ENCODE data around the gene CFAP97D2. TPM values are rescaled to one million over a fixed set of nuclear protein-coding genes. Genes with fewer than 3 reads are reported as not detected.

The CFAP97D2 gene
- total and polyA plus RNA-seq, 9 donors = not detected

DNA sequence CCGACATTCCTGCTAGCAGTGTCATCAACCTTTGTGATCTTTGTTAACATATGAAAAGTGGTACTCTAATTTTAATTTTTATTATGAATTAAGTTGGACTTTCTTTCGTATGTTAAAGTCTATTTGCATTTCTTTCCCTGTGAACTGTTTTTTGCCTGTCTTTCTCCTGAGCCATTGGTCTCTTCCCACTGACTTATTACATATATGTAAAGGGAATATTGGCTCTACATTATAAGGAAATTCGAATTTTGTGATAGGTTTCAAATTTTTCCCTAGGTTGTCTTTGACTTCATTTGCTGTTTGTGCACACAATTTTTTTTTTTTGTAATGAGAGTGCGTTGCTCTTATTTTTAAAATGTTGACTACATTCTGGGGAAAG is 55.2 kb downstream of the CFAP97D2 start:
- no peaks in the 10 kb centered on the region for H3K9me3 ChIP-seq (replicated peaks; ENCODE audit: control insufficient read depth, low read depth, low read length)
- peaks cover 21% of the 10 kb centered on the region for H3K36me3 ChIP-seq (ENCODE audit: control insufficient read depth, insufficient read depth, low read length)
- peak overlapping the region; percentile 95 for H3K4me3 ChIP-seq (ENCODE audit: low read length)
- DNase-seq = no peak
- H3K4me1 ChIP-seq (ENCODE audit: control insufficient read depth, insufficient read depth, low read length) = peaks cover 5% of the 10 kb centered on the region
- WGBS (ENCODE audit: insufficient coverage) = no CpG with 5 or more reads among the region's 4 CpGs
- H3K27ac ChIP-seq (ENCODE audit: low read length) = peak overlapping the region; percentile 69
- H3K27me3 ChIP-seq (ENCODE audit: control insufficient read depth, insufficient read depth, low read length) = peaks cover 24% of the 10 kb centered on the region

DNA sequence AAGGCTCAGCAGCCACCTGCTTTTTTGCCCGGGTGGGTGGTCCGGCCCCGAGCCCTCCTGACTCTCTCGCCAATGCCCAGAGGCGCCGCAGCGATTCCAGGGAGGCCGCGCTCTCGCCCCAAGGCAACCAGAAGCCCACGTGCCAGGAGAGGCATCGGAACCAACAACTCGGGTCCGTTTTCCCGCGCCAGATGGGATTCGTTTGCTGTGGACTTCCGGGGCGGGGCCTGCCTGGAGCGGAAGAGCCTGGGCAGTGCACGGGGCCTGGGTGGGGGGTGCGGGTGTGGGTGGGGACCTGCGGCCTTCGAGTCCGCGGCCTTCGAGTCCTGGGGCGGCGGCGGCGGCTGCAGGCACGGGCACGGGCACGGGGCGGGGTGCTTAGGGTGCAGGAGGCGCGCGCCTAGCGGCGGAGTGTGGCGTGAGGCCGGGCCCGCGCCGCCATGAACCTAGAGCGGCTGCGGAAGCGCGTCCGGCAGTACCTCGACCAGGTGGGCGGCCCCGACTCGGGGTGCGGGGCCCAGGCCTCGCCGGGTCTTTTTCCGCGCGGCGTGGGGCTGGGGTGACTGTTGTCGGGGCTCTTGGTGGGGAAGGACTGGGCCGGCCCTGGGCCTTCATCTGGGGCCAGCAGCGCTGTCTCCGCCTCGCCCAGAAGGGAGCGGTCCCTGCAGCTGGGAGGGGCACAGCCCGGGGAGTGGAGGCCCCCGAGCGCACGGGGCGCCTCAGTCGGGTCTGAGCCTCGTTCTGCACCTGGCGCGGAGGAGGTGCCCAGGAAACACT is 55.8 kb downstream of the CFAP97D2 start, which contains the start of gene CDC16:
TSS of gene CDC16 (plus strand) at position 253 of the 777 bp plus-strand sequence. CDS start at position 441, 188 bp downstream.
- H3K36me3 ChIP-seq (ENCODE audit: control insufficient read depth, insufficient read depth, low read length) = peaks cover 25% of the 10 kb centered on the region
- no peaks in the 10 kb centered on the region for H3K9me3 ChIP-seq (replicated peaks; ENCODE audit: control insufficient read depth, low read depth, low read length)
- WGBS (ENCODE audit: insufficient coverage) = 2% methylated on average over 70 of the region's 76 CpGs
- H3K27me3 ChIP-seq (ENCODE audit: control insufficient read depth, insufficient read depth, low read length) = peaks cover 20% of the 10 kb centered on the region
- peak; percentile 96 for DNase-seq
- H3K4me1 ChIP-seq (ENCODE audit: control insufficient read depth, insufficient read depth, low read length) = peaks cover 5% of the 10 kb centered on the region
- peak within 1 kb of the TSS; percentile 95 for H3K4me3 ChIP-seq (ENCODE audit: low read length)
- peak within 1 kb of the TSS; percentile 69 for H3K27ac ChIP-seq (ENCODE audit: low read length)

DNA sequence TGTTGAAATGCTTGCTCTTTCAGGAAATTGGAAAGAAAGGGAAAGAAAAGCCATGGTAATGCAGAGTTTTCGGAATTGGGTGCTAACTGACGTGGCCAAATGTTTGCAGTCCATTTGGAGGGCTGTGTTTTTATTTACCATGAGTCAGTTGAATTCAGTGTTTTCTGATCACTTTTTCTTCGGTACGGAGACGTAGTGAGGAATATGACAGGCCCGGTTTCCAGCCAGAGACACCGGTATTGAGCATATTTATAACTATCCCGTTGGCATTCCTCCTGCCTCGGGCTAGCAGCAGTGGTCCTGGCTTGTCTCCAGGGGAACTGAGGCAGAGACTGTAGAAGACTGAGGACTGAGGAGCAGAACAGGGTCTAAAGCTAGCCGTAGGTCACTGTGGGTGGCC is 56.6 kb downstream of the CFAP97D2 start:
- Histone ChIP-seq H3K4me3 (ENCODE audit: low read length) (peak overlapping the region; percentile 95), H3K4me1 (ENCODE audit: control insufficient read depth, insufficient read depth, low read length) (peaks cover 5% of the 10 kb centered on the region), H3K9me3 (replicated peaks; ENCODE audit: control insufficient read depth, low read depth, low read length) (no peaks in the 10 kb centered on the region), H3K36me3 (ENCODE audit: control insufficient read depth, insufficient read depth, low read length) (peaks cover 27% of the 10 kb centered on the region), H3K27me3 (ENCODE audit: control insufficient read depth, insufficient read depth, low read length) (peaks cover 11% of the 10 kb centered on the region), H3K27ac (ENCODE audit: low read length) (no peak overlapping the region)
- WGBS (ENCODE audit: insufficient coverage) = 26% methylated on average over 7 of the region's 10 CpGs
- DNase-seq = no peak

- no peaks in the 10 kb centered on the region for H3K9me3 ChIP-seq (replicated peaks; ENCODE audit: control insufficient read depth, low read depth, low read length)
- peaks cover 31% of the 10 kb centered on the region for H3K36me3 ChIP-seq (ENCODE audit: control insufficient read depth, insufficient read depth, low read length)
- peak overlapping the region; percentile 95 for H3K4me3 ChIP-seq (ENCODE audit: low read length)
- no CpG with 5 or more reads among the region's 4 CpGs for WGBS (ENCODE audit: insufficient coverage)
- no peak overlapping the region for H3K27ac ChIP-seq (ENCODE audit: low read length)
- H3K4me1 ChIP-seq (ENCODE audit: control insufficient read depth, insufficient read depth, low read length) = peaks cover 5% of the 10 kb centered on the region
- peaks cover 8% of the 10 kb centered on the region for H3K27me3 ChIP-seq (ENCODE audit: control insufficient read depth, insufficient read depth, low read length)
- no peak for DNase-seq
These were observed 57.2 kb downstream of the CFAP97D2 start for GRCh38 chr13:114236227-114236626.

DNA sequence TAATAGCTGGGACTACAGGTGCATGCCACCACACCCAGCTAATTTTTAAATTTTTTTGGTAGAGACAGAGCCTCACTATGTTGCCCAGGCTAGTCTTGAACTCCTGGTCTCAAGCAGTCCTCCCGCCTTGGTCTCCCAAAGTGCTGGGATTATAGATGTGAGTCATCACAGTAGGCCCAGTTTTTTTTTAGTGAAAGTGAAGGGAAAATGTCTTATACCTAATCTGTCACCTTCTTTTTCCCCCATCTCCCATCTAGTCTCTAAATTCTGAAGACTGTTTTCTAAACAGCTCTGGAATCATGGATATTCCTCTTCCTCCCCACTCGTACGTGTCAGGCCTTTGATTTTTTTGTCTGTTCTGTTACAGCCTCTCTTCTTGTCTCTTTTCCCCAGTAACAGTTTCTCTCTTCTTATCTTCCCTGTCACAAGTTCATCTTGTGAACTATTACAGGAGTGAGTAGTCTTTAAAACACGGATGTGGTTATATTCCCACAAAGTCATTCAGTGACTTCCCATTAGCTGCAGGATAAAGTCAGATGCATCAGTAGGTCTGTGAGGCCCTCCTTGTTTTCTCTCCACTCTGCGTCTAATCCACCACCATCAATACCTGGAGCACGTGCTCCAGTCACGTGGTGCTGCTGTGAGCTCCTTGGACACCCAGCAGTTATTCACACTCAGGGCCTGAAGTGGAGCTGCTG is 58.5 kb downstream of the CFAP97D2 start:
- H3K27ac ChIP-seq (ENCODE audit: low read length) = no peak overlapping the region
- no peaks in the 10 kb centered on the region for H3K9me3 ChIP-seq (replicated peaks; ENCODE audit: control insufficient read depth, low read depth, low read length)
- H3K27me3 ChIP-seq (ENCODE audit: control insufficient read depth, insufficient read depth, low read length) = peaks cover 1% of the 10 kb centered on the region
- H3K4me3 ChIP-seq (ENCODE audit: low read length) = no peak overlapping the region
- peaks cover 43% of the 10 kb centered on the region for H3K36me3 ChIP-seq (ENCODE audit: control insufficient read depth, insufficient read depth, low read length)
- peaks cover 5% of the 10 kb centered on the region for H3K4me1 ChIP-seq (ENCODE audit: control insufficient read depth, insufficient read depth, low read length)
- 67% methylated on average over 4 of the region's 7 CpGs for WGBS (ENCODE audit: insufficient coverage)
- no peak for DNase-seq

DNA sequence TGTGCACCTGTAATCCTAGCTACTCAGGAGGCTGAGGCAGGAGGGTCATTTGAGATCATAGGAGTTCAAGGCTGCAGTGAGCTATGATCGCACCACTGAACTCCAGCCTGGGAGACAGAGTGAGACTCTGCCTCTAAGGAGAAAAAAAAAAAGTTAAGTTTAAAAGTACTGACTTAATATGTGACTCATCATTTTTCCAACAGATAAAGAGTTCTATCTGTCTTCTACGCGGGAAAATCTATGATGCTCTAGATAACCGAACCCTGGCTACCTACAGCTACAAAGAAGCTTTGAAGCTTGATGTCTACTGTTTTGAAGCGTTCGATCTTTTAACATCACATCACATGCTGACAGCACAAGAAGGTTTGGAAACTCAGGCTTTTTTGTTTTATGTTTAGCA is 62.9 kb downstream of the CFAP97D2 start:
- WGBS (ENCODE audit: insufficient coverage) = no CpG with 5 or more reads among the region's 6 CpGs
- no peak overlapping the region for H3K27ac ChIP-seq (ENCODE audit: low read length)
- no peaks in the 10 kb centered on the region for H3K27me3 ChIP-seq (ENCODE audit: control insufficient read depth, insufficient read depth, low read length)
- H3K4me1 ChIP-seq (ENCODE audit: control insufficient read depth, insufficient read depth, low read length) = no peaks in the 10 kb centered on the region
- no peak overlapping the region for H3K4me3 ChIP-seq (ENCODE audit: low read length)
- H3K9me3 ChIP-seq (replicated peaks; ENCODE audit: control insufficient read depth, low read depth, low read length) = no peaks in the 10 kb centered on the region
- peaks cover 61% of the 10 kb centered on the region for H3K36me3 ChIP-seq (ENCODE audit: control insufficient read depth, insufficient read depth, low read length)
- DNase-seq = no peak

GRCh38 chr13:114243971-114244370 is 64.9 kb downstream of the CFAP97D2 start:
- Histone ChIP-seq H3K36me3 (ENCODE audit: control insufficient read depth, insufficient read depth, low read length) (peaks cover 66% of the 10 kb centered on the region), H3K27me3 (ENCODE audit: control insufficient read depth, insufficient read depth, low read length) (no peaks in the 10 kb centered on the region), H3K9me3 (replicated peaks; ENCODE audit: control insufficient read depth, low read depth, low read length) (no peaks in the 10 kb centered on the region), H3K4me3 (ENCODE audit: low read length) (no peak overlapping the region), H3K4me1 (ENCODE audit: control insufficient read depth, insufficient read depth, low read length) (no peaks in the 10 kb centered on the region), H3K27ac (ENCODE audit: low read length) (no peak overlapping the region)
- DNase-seq = no peak
- WGBS (ENCODE audit: insufficient coverage) = no CpG with 5 or more reads among the region's 3 CpGs

GRCh38 chr13:114244637-114245036 is 65.6 kb downstream of the CFAP97D2 start:
- H3K36me3 ChIP-seq (ENCODE audit: control insufficient read depth, insufficient read depth, low read length) = peaks cover 65% of the 10 kb centered on the region
- no peak for DNase-seq
- H3K9me3 ChIP-seq (replicated peaks; ENCODE audit: control insufficient read depth, low read depth, low read length) = no peaks in the 10 kb centered on the region
- no peak overlapping the region for H3K4me3 ChIP-seq (ENCODE audit: low read length)
- WGBS (ENCODE audit: insufficient coverage) = no CpG with 5 or more reads among the region's 5 CpGs
- H3K4me1 ChIP-seq (ENCODE audit: control insufficient read depth, insufficient read depth, low read length) = no peaks in the 10 kb centered on the region
- H3K27ac ChIP-seq (ENCODE audit: low read length) = no peak overlapping the region
- H3K27me3 ChIP-seq (ENCODE audit: control insufficient read depth, insufficient read depth, low read length) = no peaks in the 10 kb centered on the region

- Histone ChIP-seq H3K4me3 (ENCODE audit: low read length) (no peak overlapping the region), H3K27me3 (ENCODE audit: control insufficient read depth, insufficient read depth, low read length) (no peaks in the 10 kb centered on the region), H3K27ac (ENCODE audit: low read length) (no peak overlapping the region), H3K9me3 (replicated peaks; ENCODE audit: control insufficient read depth, low read depth, low read length) (no peaks in the 10 kb centered on the region), H3K4me1 (ENCODE audit: control insufficient read depth, insufficient read depth, low read length) (no peaks in the 10 kb centered on the region), H3K36me3 (ENCODE audit: control insufficient read depth, insufficient read depth, low read length) (peaks cover 68% of the 10 kb centered on the region)
- WGBS (ENCODE audit: insufficient coverage) = no CpG with 5 or more reads among the region's 3 CpGs
- DNase-seq = no peak
These were observed 69.0 kb downstream of the CFAP97D2 start for GRCh38 chr13:114248011-114248410.

DNA sequence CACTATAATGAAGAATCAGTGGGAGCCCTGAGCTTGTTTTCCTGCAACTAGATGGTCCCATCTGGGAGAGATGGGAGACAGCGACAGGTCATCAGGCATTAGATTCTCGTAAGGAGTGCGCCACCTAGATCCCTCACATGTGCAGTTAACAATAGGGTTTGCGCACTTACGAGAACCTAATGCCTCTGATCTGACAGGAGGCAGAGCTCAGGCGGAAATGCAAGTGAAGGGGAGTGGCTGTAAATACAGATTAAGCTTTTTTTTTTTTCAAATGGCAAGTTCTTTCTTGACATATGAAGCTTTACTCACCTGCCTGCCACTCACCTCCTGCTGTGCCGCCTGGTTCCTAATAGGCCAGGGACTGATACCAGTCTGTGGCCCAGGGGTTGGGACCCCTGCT is 70.0 kb downstream of the CFAP97D2 start:
- WGBS (ENCODE audit: insufficient coverage) = 93% methylated on average over 5 of the region's 7 CpGs
- Histone ChIP-seq H3K9me3 (replicated peaks; ENCODE audit: control insufficient read depth, low read depth, low read length) (no peaks in the 10 kb centered on the region), H3K4me3 (ENCODE audit: low read length) (no peak overlapping the region), H3K27ac (ENCODE audit: low read length) (no peak overlapping the region), H3K36me3 (ENCODE audit: control insufficient read depth, insufficient read depth, low read length) (peaks cover 63% of the 10 kb centered on the region), H3K27me3 (ENCODE audit: control insufficient read depth, insufficient read depth, low read length) (no peaks in the 10 kb centered on the region), H3K4me1 (ENCODE audit: control insufficient read depth, insufficient read depth, low read length) (no peaks in the 10 kb centered on the region)
- DNase-seq = no peak

Data from muscle of leg (tissue), 11 donors.